HepG2 (cell line): ENCODE results near the gene KCNH1.

Experiments
- FOXK1 ChIP-seq: sonication (generic); formaldehyde crosslinking; IDR thresholded peaks from 2 replicates; pipeline ENCODE4 v1.4.0; 2020; ENCODE audit warnings: low read depth, missing genetic modification reagents, borderline replicate concordance
- HNF4A ChIP-seq: sonication (generic); formaldehyde crosslinking; IDR thresholded peaks from 2 replicates; pipeline ENCODE4 v1.4.0; 2020; ENCODE audit warnings: missing genetic modification reagents
- KAT2B ChIP-seq: fragments of 150-350 bp; IDR thresholded peaks from 2 replicates; pipeline ENCODE4 v1.6.1; 2014; ENCODE audit warnings: low read depth, low read length, borderline replicate concordance
- NR2F2 ChIP-seq: IDR thresholded peaks from 2 replicates; pipeline ENCODE4 v1.6.1; 2012; ENCODE audit warnings: low read depth, inconsistent platforms, borderline replicate concordance
- POLR2A ChIP-seq, 2 experiments: IDR thresholded peaks; 2 replicates each; pipeline ENCODE4 v1.6.1; 2011; ENCODE audit warnings: low read depth in 2 of 2, low read length in 2 of 2, mild to moderate bottlenecking in 1 of 2, moderate library complexity in 1 of 2; ENCODE audit not compliant: insufficient read depth in 1 of 2
- RFX5 ChIP-seq: IDR thresholded peaks from 2 replicates; pipeline ENCODE4 v1.6.1; 2011; ENCODE audit warnings: low read depth, low read length, improper control_type of control experiment
- TAF1 ChIP-seq: sonication (generic); formaldehyde crosslinking; IDR thresholded peaks from 2 replicates; pipeline ENCODE4 v1.4.0; 2020; ENCODE audit warnings: missing genetic modification reagents
- ZFP36 ChIP-seq: fragments of 150-350 bp; IDR thresholded peaks from 2 replicates; pipeline ENCODE4 v1.6.1; 2018; ENCODE audit warnings: borderline replicate concordance, low read length, low read depth; ENCODE audit not compliant: partially characterized antibody
- ZNF333 ChIP-seq: sonication (generic); formaldehyde crosslinking; IDR thresholded peaks from 2 replicates; pipeline ENCODE4 v1.4.0; 2020; ENCODE audit warnings: mild to moderate bottlenecking, missing genetic modification reagents, borderline replicate concordance
- ZNF747 ChIP-seq: sonication (generic); formaldehyde crosslinking; IDR thresholded peaks from 2 replicates; pipeline ENCODE4 v1.8.1; 2023; ENCODE audit warnings: missing genetic modification reagents, mild to moderate bottlenecking, borderline replicate concordance
- ZNF766 ChIP-seq: sonication (generic); formaldehyde crosslinking; IDR thresholded peaks from 2 replicates; pipeline ENCODE4 v1.5.0; 2020; ENCODE audit warnings: missing genetic modification reagents, borderline replicate concordance
- ZNF782 ChIP-seq: sonication (generic); formaldehyde crosslinking; IDR thresholded peaks from 2 replicates; pipeline ENCODE4 v1.4.0; 2020; ENCODE audit warnings: missing genetic modification reagents, mild to moderate bottlenecking, borderline replicate concordance
- TF ChIP-seq, protein P1 (sequence below): sonication (generic); formaldehyde crosslinking; IDR thresholded peaks from 2 replicates; pipeline ENCODE4 v1.5.0; 2020; ENCODE audit warnings: mild to moderate bottlenecking, missing genetic modification reagents, moderate library complexity

- TF ChIP-seq, protein P1, sequence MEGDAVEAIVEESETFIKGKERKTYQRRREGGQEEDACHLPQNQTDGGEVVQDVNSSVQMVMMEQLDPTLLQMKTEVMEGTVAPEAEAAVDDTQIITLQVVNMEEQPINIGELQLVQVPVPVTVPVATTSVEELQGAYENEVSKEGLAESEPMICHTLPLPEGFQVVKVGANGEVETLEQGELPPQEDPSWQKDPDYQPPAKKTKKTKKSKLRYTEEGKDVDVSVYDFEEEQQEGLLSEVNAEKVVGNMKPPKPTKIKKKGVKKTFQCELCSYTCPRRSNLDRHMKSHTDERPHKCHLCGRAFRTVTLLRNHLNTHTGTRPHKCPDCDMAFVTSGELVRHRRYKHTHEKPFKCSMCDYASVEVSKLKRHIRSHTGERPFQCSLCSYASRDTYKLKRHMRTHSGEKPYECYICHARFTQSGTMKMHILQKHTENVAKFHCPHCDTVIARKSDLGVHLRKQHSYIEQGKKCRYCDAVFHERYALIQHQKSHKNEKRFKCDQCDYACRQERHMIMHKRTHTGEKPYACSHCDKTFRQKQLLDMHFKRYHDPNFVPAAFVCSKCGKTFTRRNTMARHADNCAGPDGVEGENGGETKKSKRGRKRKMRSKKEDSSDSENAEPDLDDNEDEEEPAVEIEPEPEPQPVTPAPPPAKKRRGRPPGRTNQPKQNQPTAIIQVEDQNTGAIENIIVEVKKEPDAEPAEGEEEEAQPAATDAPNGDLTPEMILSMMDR (CRISPR knock-in tag), result no peak
- TF ChIP-seq HNF4A (CRISPR knock-in tag) (no peak), FOXK1 (CRISPR knock-in tag) (no peak), ZFP36 (no peak), NR2F2 (no peak), ZNF766 (no peak), TAF1 (no peak), ZNF747 (CRISPR knock-in tag) (no peak), KAT2B (no peak), ZNF782 (CRISPR knock-in tag) (no peak), RFX5 (no peak), POLR2A (IDR thresholded peaks at IDR 0.05; ENCODE audit: insufficient read depth in 1 of 2, low read depth in 2 of 2, low read length in 2 of 2) (no peak), ZNF333 (CRISPR knock-in tag) (no peak)
Observed at GRCh38 chr1:210910020-210910575, 223.8 kb downstream of the KCNH1 start.
